Measurements from ENCODE around the gene FGF18.

The FGF18 gene

GRCh38 chr5:171436804-171437285, 17.4 kb downstream of the FGF18 start:
- no peak for DNase-seq (ENCODE audit: insufficient read length, low spot score)
- FAIRE-seq: no peak

GRCh38 chr5:171437286-171437821, 17.9 kb downstream of the FGF18 start:
- FAIRE-seq (no peak), DNase-seq (ENCODE audit: insufficient read length, low spot score) (no peak)

- DNase-seq (ENCODE audit: insufficient read length, low spot score): no peak
- FAIRE-seq: no peak
Observed at GRCh38 chr5:171438738-171439137, 19.3 kb downstream of the FGF18 start.

GRCh38 chr5:171441246-171441791, 21.9 kb downstream of the FGF18 start:
- FAIRE-seq: no peak
- DNase-seq (ENCODE audit: insufficient read length, low spot score): no peak

GRCh38 chr5:171442287-171443042, 23.0 kb downstream of the FGF18 start:
- FAIRE-seq: no peak
- DNase-seq (ENCODE audit: insufficient read length, low spot score): no peak

- FAIRE-seq (no peak), DNase-seq (ENCODE audit: insufficient read length, low spot score) (no peak)
Observed at GRCh38 chr5:171444582-171444981, 25.1 kb downstream of the FGF18 start.

- no peak for DNase-seq (ENCODE audit: insufficient read length, low spot score)
- FAIRE-seq: no peak
Observed at GRCh38 chr5:171445644-171446516, 26.4 kb downstream of the FGF18 start.

- no peak for FAIRE-seq
- no peak for DNase-seq (ENCODE audit: insufficient read length, low spot score)
Observed at GRCh38 chr5:171447226-171447625, 27.8 kb downstream of the FGF18 start.

- no peak for FAIRE-seq
- DNase-seq (ENCODE audit: insufficient read length, low spot score): no peak
Observed at GRCh38 chr5:171449426-171449825, 30.0 kb downstream of the FGF18 start.

GRCh38 chr5:171450423-171451331, 31.2 kb downstream of the FGF18 start:
- DNase-seq (ENCODE audit: insufficient read length, low spot score): peak; percentile 80
- FAIRE-seq: peak; percentile 33

- no peak for FAIRE-seq
- DNase-seq (ENCODE audit: insufficient read length, low spot score): no peak
Observed at GRCh38 chr5:171451421-171451820, 32.0 kb downstream of the FGF18 start.

- FAIRE-seq: no peak
- no peak for DNase-seq (ENCODE audit: insufficient read length, low spot score)
Observed at GRCh38 chr5:171453056-171453725, 33.7 kb downstream of the FGF18 start.

GRCh38 chr5:171453988-171454387, 34.5 kb downstream of the FGF18 start:
- no peak for FAIRE-seq
- DNase-seq (ENCODE audit: insufficient read length, low spot score): no peak

GRCh38 chr5:171454549-171454948, 35.1 kb downstream of the FGF18 start:
- FAIRE-seq: no peak
- DNase-seq (ENCODE audit: insufficient read length, low spot score): no peak

GRCh38 chr5:171455522-171455921, 36.1 kb downstream of the FGF18 start:
- FAIRE-seq (no peak), DNase-seq (ENCODE audit: insufficient read length, low spot score) (no peak)

- DNase-seq (ENCODE audit: insufficient read length, low spot score): no peak
- no peak for FAIRE-seq
Observed at GRCh38 chr5:171457208-171457981, 37.9 kb downstream of the FGF18 start.

- FAIRE-seq (no peak), DNase-seq (ENCODE audit: insufficient read length, low spot score) (no peak)
Observed at GRCh38 chr5:171459839-171460238, 40.4 kb downstream of the FGF18 start.

GRCh38 chr5:171462136-171462927, 42.9 kb downstream of the FGF18 start:
- no peak for FAIRE-seq
- no peak for DNase-seq (ENCODE audit: insufficient read length, low spot score)
